NCI-H510A treated with DMSO at 0.1 percent for 48 hours (cell line): ENCODE data around the gene PRKCA.
"Not testable (repeated sequence)": the region's sequence is repeated elsewhere in the genome, so short reads cannot be mapped to it uniquely, and the experiment has no call there.

ENCODE experiments used
- DNase-seq: peaks from one replicate; lab custom pipeline; 2025; lab: John Stamatoyannopoulos, UW

PRKCA gene

DNA sequence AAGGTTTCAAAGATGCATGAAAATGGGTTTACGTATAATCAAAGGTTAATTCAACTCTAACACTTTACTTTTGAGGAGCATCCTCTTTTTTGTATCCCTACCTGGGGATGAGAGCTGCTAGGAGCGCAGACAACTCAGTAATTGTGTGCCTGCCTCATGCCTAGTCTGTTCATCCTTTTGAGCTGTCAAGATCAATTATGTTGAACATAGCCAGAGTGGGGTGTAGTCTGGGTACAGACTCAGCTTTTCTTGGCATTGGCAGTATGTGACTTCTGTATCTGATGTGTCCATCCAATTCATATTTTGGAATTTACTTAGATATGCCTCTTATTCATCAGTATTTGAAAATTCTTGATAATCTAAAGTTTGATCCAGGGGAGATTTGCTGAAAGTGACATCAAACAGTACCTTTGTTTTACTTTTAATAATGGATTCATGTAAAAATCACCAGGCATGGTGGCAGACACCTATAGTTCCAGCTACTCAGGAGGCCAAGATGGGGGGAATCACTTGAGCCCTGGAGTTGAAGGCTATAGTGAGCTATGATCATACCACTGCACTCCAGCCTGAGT, 24.1 kb downstream of the PRKCA start:
- DNase-seq = no peak

DNA sequence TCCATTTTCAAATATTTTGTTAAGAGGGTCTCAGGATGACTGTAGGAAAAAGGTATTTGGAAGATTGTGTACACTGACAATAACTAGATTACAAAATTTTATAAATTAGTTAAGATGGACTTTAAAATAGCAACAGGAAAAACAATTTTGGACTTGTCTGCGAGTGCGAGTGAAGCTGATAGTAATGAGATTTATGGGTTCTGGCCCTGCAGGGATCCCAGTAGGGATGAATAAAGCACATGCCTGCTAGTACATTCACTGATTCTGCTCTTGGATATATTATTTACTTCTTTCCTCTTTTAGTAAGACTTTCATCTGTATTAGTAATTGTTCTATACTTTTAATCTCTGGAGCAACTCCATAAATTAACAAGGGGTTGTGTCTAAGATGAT, 28.2 kb downstream of the PRKCA start:
- DNase-seq = no peak

DNA sequence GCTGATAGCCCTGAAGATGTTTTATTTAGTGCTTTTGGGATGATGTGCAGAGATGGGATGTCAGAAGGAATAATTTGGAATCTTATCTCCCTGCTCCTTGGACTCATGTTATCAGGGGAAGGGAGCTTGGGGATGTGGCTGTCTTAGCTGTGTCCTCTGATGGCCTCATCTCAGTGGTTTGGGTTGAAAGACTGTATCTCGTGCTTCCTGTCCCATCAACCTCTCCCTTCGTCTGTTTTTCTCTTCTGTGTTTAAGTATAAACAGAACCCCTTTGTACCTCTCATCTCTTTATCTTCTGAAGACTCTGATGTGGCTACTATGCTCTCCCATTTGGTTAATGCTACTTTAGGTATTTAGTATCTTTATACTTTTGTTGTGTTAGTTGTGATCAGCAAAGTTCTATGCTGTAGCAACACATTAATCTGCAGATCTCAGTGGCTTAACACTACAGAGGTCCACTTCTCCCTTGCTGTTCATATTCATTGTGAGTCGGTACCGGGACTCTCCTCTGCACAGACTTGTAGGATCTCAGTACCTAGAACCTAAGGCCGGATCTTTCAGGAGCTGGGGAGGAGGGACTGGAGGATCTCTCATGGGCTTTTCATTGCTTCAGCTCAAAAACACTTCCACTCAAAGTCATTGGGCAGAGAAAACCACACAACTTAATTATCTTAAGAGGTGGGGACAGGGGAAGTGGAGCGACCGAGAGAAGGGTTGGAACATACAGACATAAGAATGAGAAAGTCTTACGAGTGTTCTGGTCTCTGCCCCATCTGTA, 28.8 kb downstream of the PRKCA start:
- no peak for DNase-seq

DNA sequence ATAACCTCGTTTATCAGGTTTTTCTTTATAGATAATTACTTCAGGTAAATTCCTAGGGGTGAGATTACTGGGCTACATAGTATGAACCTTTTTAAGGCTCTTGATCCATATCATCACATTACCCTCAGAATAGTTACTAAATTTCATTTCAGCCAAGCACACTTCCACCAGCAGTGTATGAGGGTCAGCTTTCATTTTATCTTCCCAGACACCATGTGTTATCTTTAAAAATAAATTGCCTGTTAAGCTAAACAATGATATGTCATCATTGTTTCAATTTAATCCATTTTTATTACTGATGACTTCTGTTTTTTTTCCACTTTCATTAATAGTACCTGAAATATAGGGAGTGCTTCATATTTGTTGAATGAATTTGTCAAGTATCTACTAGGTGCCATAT, 33.4 kb downstream of the PRKCA start:
- DNase-seq = no peak

DNA sequence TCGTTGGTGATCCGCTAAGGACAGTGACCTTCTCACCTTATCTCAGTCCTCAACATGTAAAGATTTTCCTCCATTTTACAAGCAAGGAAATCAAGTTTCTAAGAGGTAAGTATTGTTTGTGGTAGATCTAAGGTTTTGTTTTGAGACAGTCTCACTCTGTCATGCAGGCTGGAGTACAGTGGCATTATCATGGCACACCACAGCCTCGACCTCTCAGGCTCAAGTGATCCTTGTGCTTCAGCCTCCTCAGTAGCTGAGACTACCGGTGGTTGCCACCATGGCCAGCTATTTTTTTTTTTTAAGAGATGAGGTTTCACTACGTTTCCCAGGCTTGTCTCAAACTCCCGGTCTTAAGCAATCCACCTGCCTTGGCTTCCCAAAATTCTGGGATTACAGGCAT, 34.9 kb downstream of the PRKCA start:
- DNase-seq = no peak

DNA sequence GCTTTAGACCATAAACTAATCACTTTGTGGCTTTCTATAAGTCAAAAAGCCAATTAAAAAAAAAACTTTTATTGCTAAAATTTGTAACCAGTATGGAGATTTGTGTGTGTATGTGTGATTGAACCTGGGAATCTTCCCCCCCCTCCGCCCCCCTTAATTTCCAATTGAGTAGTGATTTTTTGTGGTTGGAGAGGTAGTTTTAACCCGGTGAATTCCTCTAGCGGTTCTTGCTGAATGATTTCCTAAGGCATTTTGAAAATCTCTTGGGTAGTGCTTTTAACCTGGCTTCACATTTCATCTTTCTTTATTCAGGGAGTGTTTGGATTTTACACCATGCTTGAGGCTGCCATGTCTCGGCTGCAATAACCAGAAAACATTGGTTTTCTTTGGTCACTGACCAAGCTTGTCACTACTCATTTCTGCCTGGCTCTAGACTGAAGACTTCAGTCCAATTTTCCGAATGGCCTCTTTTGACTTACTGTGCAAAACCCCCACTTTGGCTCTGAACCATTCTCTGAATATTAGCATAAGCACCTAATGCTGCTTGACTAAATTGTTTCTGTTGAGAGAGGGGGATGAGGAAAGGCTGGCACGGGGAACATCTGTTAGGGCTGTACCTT, 35.6 kb downstream of the PRKCA start:
- no peak for DNase-seq

DNA sequence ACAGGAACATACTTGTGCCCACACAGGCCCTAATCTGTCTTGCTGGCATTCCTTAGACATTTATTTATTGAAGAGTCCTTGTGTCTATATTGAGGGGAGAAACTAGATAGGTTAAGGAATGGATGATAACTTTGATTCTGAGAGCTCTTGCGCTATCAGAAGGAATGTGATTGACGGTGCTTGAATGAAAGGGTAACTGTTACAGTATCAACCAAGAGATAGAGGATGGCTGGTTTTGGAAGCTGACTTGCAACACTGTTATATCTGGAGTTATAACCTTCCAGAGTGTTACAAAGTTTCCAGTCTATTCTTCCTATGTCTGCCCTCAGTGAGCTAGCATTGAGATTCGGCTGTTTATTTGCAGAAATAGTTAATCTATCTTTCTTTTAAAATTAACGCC, 36.5 kb downstream of the PRKCA start:
- DNase-seq = no peak

GRCh38 chr17:66339561-66339960, 37.1 kb downstream of the PRKCA start:
- no peak for DNase-seq

DNA sequence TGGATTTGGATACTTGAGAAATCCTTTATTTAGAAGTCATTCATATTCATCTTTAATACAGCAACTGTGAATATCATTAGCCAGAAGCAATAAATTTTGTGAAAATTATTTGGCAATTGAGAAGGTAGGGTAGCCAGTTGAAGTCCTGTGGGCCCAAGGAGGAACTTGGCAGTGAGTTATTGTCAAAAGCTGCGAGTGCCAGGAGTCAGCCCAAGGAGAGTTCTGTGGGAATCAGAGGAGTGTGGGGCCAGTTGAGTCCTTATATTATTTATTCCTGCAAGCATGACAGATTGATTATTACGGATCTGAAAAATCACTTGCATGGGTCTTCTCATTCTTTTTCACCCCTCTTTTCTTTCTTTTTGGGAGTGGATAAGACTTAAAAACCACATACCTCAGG, 38.3 kb downstream of the PRKCA start:
- no peak for DNase-seq

DNA sequence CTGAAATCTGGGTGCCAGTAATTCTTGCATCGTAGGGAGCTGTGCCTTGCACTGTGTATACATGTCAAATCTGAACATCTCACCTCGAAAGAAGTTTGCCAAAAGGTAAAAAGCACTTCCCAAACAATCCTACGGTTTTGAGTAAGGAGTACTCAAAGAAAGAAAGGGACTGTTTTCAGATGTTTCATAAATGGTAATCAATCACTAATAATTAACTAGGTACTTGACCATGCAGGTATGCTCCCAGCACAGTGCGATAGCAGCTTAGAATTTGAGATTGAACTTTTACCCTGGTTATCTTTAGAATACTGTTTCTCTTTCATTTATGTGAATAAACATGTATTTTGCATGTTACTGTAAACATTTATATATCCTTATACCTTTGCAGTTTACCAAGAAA, 39.0 kb downstream of the PRKCA start:
- no peak for DNase-seq

GRCh38 chr17:66342263-66342662, 39.9 kb downstream of the PRKCA start:
- not testable (repeated sequence) for DNase-seq

GRCh38 chr17:66343531-66344078, 41.2 kb downstream of the PRKCA start:
- no peak for DNase-seq

DNA sequence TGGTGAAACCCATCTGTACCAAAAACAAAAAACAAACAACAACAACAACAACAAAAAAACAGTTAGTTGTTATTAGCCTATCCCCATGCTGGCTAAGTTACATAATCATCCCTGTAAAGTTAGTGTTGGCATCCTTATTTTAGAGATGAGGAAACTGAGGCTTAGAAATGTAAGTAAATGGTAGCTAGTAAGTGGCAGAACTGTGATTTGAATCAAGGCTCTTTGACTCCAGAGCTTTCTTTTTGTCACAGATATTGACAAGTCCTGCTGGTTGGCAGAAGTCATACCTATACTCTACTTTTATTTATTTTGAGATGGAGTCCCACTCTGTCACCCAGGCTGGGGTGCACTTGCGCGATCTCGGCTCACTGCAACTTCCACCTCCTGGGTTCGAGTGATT, 42.1 kb downstream of the PRKCA start:
- DNase-seq = no peak

DNA sequence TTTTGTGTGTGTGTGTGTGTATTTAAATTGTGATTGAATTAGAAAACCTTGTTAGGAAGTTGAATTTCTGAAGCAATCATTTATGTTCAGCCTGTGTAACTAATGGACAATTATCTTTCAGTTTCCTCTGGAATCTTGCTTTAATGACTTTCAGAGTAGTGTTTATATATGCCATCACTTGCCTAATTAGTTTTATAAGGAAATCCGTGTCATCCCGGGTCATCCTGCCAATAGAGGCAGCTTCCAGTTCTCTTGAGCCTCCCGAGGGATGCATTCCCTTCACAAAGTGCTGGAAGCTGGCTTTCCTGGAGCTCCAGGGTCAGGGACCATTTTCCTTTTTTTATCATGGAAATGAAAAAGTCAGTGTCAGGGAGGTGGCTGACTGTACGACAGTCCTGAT, 42.9 kb downstream of the PRKCA start:
- DNase-seq = no peak

- DNase-seq = not testable (repeated sequence)
Measured at GRCh38 chr17:66345949-66346638, 43.7 kb downstream of the PRKCA start.

DNA sequence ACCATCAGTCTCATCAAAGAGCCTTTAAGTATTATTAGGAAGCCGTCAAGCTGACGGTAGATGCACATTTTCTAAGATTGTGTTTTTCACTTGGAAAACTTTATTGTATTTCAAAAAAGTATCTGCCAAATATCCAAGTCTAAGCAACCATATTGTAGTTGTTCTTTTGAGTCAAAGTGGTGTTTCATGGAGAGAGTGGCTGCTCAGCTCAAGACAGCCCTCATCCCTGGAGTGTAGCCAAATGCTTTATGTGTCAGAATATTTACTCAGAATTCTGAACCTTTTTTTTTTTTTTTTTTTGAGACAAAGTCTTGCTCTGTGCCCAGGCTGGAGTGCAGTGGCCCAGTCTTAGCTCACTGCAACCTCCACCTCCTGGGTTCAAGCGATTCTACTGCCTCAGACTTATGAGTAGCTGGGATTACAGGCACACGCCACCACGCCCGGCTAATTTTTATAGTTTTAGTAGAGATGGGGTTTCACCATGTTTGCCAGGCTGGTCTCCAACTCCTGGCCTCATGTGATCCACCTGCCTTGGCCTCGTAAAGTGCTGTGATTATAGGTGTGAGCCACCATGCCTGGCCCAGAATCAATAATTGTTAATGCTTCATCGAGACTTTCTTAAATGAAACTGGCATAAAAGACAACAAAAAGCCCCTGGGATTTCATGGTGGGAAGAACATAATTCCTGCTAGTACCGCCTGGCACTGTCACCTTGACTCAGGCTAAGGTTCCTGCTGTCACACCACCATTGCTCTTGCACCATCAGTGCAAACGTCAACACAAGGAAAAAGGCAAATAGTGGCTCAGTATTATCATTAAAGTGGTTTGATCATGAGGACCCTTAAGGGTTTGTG, 45.5 kb downstream of the PRKCA start:
- DNase-seq = peak; percentile 60

GRCh38 chr17:66348584-66349165, 46.3 kb downstream of the PRKCA start:
- DNase-seq = peak; percentile 76

DNA sequence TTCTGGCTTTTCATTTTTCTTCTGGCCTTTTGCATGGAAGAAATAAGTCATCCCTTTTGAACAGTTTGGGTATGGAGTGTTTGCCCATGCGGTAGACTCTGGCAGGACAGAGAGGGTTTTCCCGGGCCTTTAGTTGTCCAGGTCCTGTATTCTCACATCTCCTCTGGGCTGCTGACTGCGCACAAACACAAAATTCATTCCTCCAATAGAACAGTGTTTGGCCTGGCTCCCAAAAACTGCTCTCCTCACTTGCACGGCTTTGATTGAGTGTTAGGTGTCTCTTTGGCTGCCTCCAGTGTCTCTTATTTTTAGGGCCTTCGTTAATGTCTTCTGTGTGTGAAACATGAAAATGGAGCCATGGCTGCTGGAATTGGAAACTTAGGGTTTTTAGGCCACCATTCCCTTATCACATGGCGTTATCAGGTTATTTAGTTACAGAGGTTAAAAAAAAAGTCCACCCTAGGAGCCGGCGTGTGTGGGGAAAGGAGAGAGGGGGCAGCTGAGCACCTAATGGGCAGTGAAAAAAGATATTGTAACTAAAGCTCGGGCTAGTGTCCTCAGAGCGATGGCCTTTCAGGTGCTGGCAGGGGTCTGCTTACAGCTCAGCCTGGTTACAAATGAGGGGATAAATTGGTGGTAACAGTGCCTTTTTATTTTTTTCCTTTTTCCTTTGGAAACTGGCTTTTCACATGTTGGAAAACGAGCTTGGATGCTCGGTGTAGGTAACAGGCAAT, 47.3 kb downstream of the PRKCA start:
- DNase-seq = no peak

- not testable (repeated sequence) for DNase-seq
Measured at GRCh38 chr17:66350576-66350975, 48.2 kb downstream of the PRKCA start.

GRCh38 chr17:66351033-66351432, 48.6 kb downstream of the PRKCA start:
- no peak for DNase-seq

DNA sequence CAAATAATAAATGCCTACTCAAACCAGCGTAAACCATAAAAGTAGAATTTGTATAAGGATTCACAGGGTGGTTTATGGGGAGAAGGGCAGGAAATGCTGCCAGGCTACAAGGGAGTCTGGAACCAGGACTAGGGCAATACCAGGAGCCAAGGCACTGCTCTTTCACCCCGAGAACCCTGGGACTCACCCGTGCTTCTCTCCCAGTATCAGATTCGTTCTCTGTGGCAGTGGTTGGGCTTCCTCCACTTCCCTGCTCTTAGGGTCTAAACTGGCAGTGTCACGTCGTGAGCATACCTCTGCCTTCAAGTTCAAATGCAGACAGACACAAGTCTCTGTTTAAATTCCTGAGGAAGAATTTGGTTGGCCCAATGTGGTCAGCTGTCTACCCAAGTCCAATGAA, 49.3 kb downstream of the PRKCA start:
- no peak for DNase-seq
